ENCODE data around the gene ACLY.

DNA sequence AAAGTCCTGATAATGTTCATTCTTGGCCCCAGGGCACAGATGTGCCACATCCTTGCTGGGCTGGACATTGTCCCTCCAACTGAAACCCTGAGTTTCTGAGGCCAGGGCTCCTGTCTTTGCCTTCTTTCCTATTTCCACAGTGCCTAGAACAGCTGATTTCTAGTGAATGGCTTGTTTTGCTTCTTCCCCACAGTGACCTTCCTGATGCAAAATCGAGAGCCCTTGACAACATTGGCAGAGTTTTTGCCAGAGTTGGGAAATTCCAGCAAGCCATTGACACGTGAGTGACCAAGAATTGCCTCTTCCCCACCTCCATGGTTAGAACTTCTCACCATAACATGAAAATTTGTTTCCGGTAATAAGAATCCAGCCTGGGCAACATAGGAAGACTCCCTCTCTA lies 26.2 kb upstream of the ACLY start:
- TF ChIP-seq POLR2AphosphoS5 (IDR thresholded peaks at IDR 0.05; ENCODE audit: low read depth) (no peak), GABPA (IDR thresholded peaks at IDR 0.05; ENCODE audit: low read depth) (no peak), REST (IDR thresholded peaks at IDR 0.05; ENCODE audit: insufficient replicate concordance, low read depth) (no peak)
- TF ChIP-seq, protein P1, sequence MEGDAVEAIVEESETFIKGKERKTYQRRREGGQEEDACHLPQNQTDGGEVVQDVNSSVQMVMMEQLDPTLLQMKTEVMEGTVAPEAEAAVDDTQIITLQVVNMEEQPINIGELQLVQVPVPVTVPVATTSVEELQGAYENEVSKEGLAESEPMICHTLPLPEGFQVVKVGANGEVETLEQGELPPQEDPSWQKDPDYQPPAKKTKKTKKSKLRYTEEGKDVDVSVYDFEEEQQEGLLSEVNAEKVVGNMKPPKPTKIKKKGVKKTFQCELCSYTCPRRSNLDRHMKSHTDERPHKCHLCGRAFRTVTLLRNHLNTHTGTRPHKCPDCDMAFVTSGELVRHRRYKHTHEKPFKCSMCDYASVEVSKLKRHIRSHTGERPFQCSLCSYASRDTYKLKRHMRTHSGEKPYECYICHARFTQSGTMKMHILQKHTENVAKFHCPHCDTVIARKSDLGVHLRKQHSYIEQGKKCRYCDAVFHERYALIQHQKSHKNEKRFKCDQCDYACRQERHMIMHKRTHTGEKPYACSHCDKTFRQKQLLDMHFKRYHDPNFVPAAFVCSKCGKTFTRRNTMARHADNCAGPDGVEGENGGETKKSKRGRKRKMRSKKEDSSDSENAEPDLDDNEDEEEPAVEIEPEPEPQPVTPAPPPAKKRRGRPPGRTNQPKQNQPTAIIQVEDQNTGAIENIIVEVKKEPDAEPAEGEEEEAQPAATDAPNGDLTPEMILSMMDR (IDR thresholded peaks at IDR 0.05; ENCODE audit: insufficient read depth, low read length), result no peak
